SU-DHL-6 (cell line): Measurements from ENCODE around the gene LXN.
"Not testable (repeated sequence)": the region's sequence is repeated elsewhere in the genome, so short reads cannot be mapped to it uniquely, and the experiment has no call there.

Source experiments
- H2AFZ ChIP-seq: fragments of 200-600 bp; sonication (generic); 2 replicates; pipeline ENCODE4 v1.6.1; 2014; ENCODE audit warnings: low read depth, mild to moderate bottlenecking, moderate library complexity, mixed read lengths, antibody characterized with exemption, low read length; ENCODE audit not compliant: severe bottlenecking
- H3F3A ChIP-seq: fragments of 200-600 bp; shearing (Covaris generic); 2 replicates; pipeline ENCODE4 v1.6.0; 2016; ENCODE audit warnings: antibody characterized with exemption, mild to moderate bottlenecking; ENCODE audit not compliant: insufficient read depth
- H3K27ac ChIP-seq: fragments of 200-600 bp; sonication (generic); 2 replicates; pipeline ENCODE4 v1.5.1; 2016; ENCODE audit warnings: low read depth, mild to moderate bottlenecking, low read length, moderate library complexity, mixed read lengths
- H3K27me3 ChIP-seq: fragments of 200-600 bp; sonication (generic), shearing (Covaris generic); 2 replicates; pipeline ENCODE4 v1.6.0; 2014; ENCODE audit warnings: mild to moderate bottlenecking, low read length
- H3K36me3 ChIP-seq: fragments of 200-600 bp; sonication (generic); 2 replicates; pipeline ENCODE4 v1.6.1; 2014; ENCODE audit warnings: mild to moderate bottlenecking, low read length, mixed read lengths
- H3K4me2 ChIP-seq: fragments of 300-600, 200-600 bp; shearing (Covaris generic), sonication (generic); 2 replicates; pipeline ENCODE4 v1.6.0; 2014; ENCODE audit warnings: low read length, low read depth, mild to moderate bottlenecking; ENCODE audit not compliant: poor library complexity, severe bottlenecking
- H3K4me3 ChIP-seq: fragments of 200-600 bp; sonication (generic); 2 replicates; pipeline ENCODE4 v1.5.1; 2014; ENCODE audit warnings: antibody characterized with exemption, low read length, mild to moderate bottlenecking, mixed read lengths; ENCODE audit not compliant: insufficient read depth, poor library complexity, severe bottlenecking
- H3K79me2 ChIP-seq: fragments of 200-600 bp; sonication (generic); 2 replicates; pipeline ENCODE4 v1.6.1; 2014; ENCODE audit warnings: mild to moderate bottlenecking, low read length, moderate library complexity; ENCODE audit not compliant: insufficient read depth
- H3K9ac ChIP-seq: fragments of 200-600 bp; sonication (generic); 2 replicates; pipeline ENCODE4 v1.7.0; 2014; ENCODE audit warnings: mild to moderate bottlenecking, low read length
- H3K9me2 ChIP-seq: fragments of 200-600 bp; sonication (generic); replicated peaks from 2 replicates; pipeline ENCODE4 v1.6.1; 2014; ENCODE audit warnings: low read length; ENCODE audit not compliant: insufficient read depth
- H3K9me3 ChIP-seq: fragments of 200-600 bp; sonication (generic); 2 replicates; pipeline ENCODE4 v1.6.1; 2014; ENCODE audit warnings: low read length, mixed read lengths; ENCODE audit not compliant: insufficient read depth
- H4K20me1 ChIP-seq: fragments of 200-600 bp; sonication (generic); 2 replicates; pipeline ENCODE4 v1.6.1; 2014; ENCODE audit warnings: low read depth, mild to moderate bottlenecking, antibody characterized with exemption, low read length, moderate library complexity, mixed read lengths
- CTCF ChIP-seq: fragments of 200-600 bp; sonication (generic); IDR thresholded peaks from one replicate; pipeline ENCODE4 v1.5.1; 2017; ENCODE audit warnings: antibody characterized with exemption, mild to moderate bottlenecking, low read length, moderate library complexity; ENCODE audit not compliant: insufficient read depth, poor library complexity, severe bottlenecking
- EZH2phosphoT487 ChIP-seq: fragments of 200-600 bp; sonication (generic), shearing (Covaris generic); conservative IDR thresholded peaks from 2 replicates; pipeline ENCODE4 v1.6.1; 2018; ENCODE audit warnings: mild to moderate bottlenecking, antibody characterized with exemption, low read length, moderate library complexity, mixed read lengths

The LXN gene

GRCh38 chr3:158700559-158700958, 28.1 kb upstream of the LXN start:
- no peak overlapping the region for H3K4me3 ChIP-seq
- no peak overlapping the region for H2AFZ ChIP-seq
- H3K36me3 ChIP-seq: no peaks in the 10 kb centered on the region; the same call in 1 of the 2 replicates
- TF ChIP-seq CTCF (no peak), EZH2phosphoT487 (no peak)
- no peak overlapping the region for H3K27ac ChIP-seq
- H3K9ac ChIP-seq: no peak overlapping the region
- no peak overlapping the region for H3K4me2 ChIP-seq
- no peaks in the 10 kb centered on the region for H3K27me3 ChIP-seq
- no peaks in the 10 kb centered on the region for H3K9me2 ChIP-seq
- no peaks in the 10 kb centered on the region for H3K79me2 ChIP-seq
- no peaks in the 10 kb centered on the region for H4K20me1 ChIP-seq
- H3F3A ChIP-seq: no peaks in the 10 kb centered on the region
- no peaks in the 10 kb centered on the region for H3K9me3 ChIP-seq

- Histone ChIP-seq H3F3A (no peaks in the 10 kb centered on the region), H3K79me2 (no peaks in the 10 kb centered on the region), H4K20me1 (no peaks in the 10 kb centered on the region), H2AFZ (no peak overlapping the region), H3K9ac (no peak overlapping the region), H3K4me3 (no peak overlapping the region), H3K9me3 (no peaks in the 10 kb centered on the region), H3K27me3 (no peaks in the 10 kb centered on the region), H3K4me2 (no peak overlapping the region), H3K9me2 (no peaks in the 10 kb centered on the region), H3K36me3 (peaks cover 16% of the 10 kb centered on the region), H3K27ac (no peak overlapping the region)
- no peak for TF ChIP-seq CTCF
Measured at GRCh38 chr3:158696618-158697017, 24.2 kb upstream of the LXN start.

- not testable (repeated sequence) for H3K9me3 ChIP-seq, H4K20me1 ChIP-seq, H3K4me3 ChIP-seq, H2AFZ ChIP-seq, H3K27me3 ChIP-seq, H3F3A ChIP-seq, H3K27ac ChIP-seq, H3K9me2 ChIP-seq, H3K9ac ChIP-seq, H3K4me2 ChIP-seq, H3K79me2 ChIP-seq
- peaks cover 26% of the 10 kb centered on the region for H3K36me3 ChIP-seq
Measured at GRCh38 chr3:158693866-158694456, 21.5 kb upstream of the LXN start.

- H4K20me1 ChIP-seq: no peaks in the 10 kb centered on the region
- no peak overlapping the region for H3K27ac ChIP-seq
- H3K9ac ChIP-seq: no peak overlapping the region
- no peaks in the 10 kb centered on the region for H3F3A ChIP-seq
- H3K4me3 ChIP-seq: no peak overlapping the region
- no peak overlapping the region for H2AFZ ChIP-seq
- H3K9me3 ChIP-seq: no peaks in the 10 kb centered on the region
- H3K36me3 ChIP-seq: peaks cover 6% of the 10 kb centered on the region; the same call in 1 of the 2 replicates
- H3K79me2 ChIP-seq: no peaks in the 10 kb centered on the region
- no peak overlapping the region for H3K4me2 ChIP-seq
- no peaks in the 10 kb centered on the region for H3K27me3 ChIP-seq
- no peaks in the 10 kb centered on the region for H3K9me2 ChIP-seq
- TF ChIP-seq EZH2phosphoT487 (no peak), CTCF (no peak)
Measured at GRCh38 chr3:158685159-158685558, 12.7 kb upstream of the LXN start.
